Activated CD4-positive, alpha-beta T cell treated with anti-CD3 and anti-CD28 coated beads for 36 hours (primary cell): ENCODE data around the gene PTAFR. TPM values are rescaled to one million over a fixed set of nuclear protein-coding genes. Genes with fewer than 3 reads are reported as not detected.

Experiments
- ATAC-seq: fragments of 200-7000 bp; cut with Tn5 transposase; one replicate; pipeline ENCODE4 v1.10.0; 2021; ENCODE audit warnings: mild to moderate bottlenecking, moderate library complexity
- CTCF ChIA-PET: fragments of 350-600 bp; sonication (Branson Sonifier 250); formaldehyde crosslinking; loops from one replicate; lab custom pipeline; 2021; ENCODE audit warnings: antibody characterized with exemption; lab: Charles Lee
- POLR2A ChIA-PET: fragments of 350-600 bp; sonication (Branson Sonifier 250); formaldehyde crosslinking; loops from one replicate; lab custom pipeline; 2021; ENCODE audit warnings: antibody characterized with exemption, inconsistent platforms; lab: Charles Lee
- DNase-seq: peaks from one replicate; pipeline ENCODE4 v3.0.0-alpha.2; 2020
- H3K27ac Mint-ChIP-seq: one replicate; pipeline ENCODE4 v1.8.0; 2021; ENCODE audit warnings: mixed read lengths
- H3K27me3 Mint-ChIP-seq: one replicate; pipeline ENCODE4 v1.8.0; 2021; ENCODE audit warnings: mixed read lengths
- H3K36me3 Mint-ChIP-seq: one replicate; pipeline ENCODE4 v1.8.0; 2021; ENCODE audit warnings: low read depth, mixed read lengths
- H3K4me1 Mint-ChIP-seq: one replicate; pipeline ENCODE4 v1.8.0; 2021; ENCODE audit warnings: mixed read lengths
- H3K4me3 Mint-ChIP-seq: one replicate; pipeline ENCODE4 v1.8.0; 2021; ENCODE audit warnings: mild to moderate bottlenecking, moderate library complexity, mixed read lengths
- H3K9me3 Mint-ChIP-seq: one replicate; pipeline ENCODE4 v1.8.0; 2021; ENCODE audit warnings: low read depth, mixed read lengths
- intact Hi-C, 2 experiments: fragments of 100-400 bp; cut with DNase I in 1 of 2; cut with micrococcal nuclease in 1 of 2; formaldehyde crosslinking; loops; one replicate each; pipeline versions ENCODE4 v1.14.2 to v1.15.1; 2022 to 2024; cut with DNase I, micrococcal nuclease
- total RNA-seq, 2 experiments: library from RNA; stranded (reverse); gene quantifications; one replicate each; pipeline ENCODE4 v1.2.3, GENCODE V29; 2021

The PTAFR gene
- total RNA-seq, result under 1 TPM; 0.14 to 0.19 TPM

GRCh38 chr1:28176492-28177470, at the start of gene PTAFR:
Gene PTAFR, minus strand, starts transcription at chr1:28176690. Its CDS starts 25,669 bp downstream, at chr1:28151021.
- CTCF ChIA-PET, result interaction anchor here (0.6 to 1.3 kb wide), 2 partner anchors 10 to 16 kb away, joined by 3 read pairs; no protein-coding TSS in a partner anchor
- Mint-ChIP-seq H3K27ac (no peak within 1 kb of the TSS), H3K9me3 (no peaks in the 10 kb centered on the region), H3K4me1 (peaks cover 28% of the 10 kb centered on the region), H3K36me3 (no peaks in the 10 kb centered on the region), H3K27me3 (peaks cover 52% of the 10 kb centered on the region), H3K4me3 (no peak within 1 kb of the TSS)
- no peak for ATAC-seq
- intact Hi-C loops, result no loop called here
- POLR2A ChIA-PET, result interaction anchor here (0.6 kb wide), 1 partner anchor 21 kb away, joined by 6 read pairs; no protein-coding TSS in a partner anchor
- no peak for DNase-seq

- Mint-ChIP-seq H3K9me3 (no peaks in the 10 kb centered on the region), H3K36me3 (peaks cover 26% of the 10 kb centered on the region), H3K4me1 (peaks cover 5% of the 10 kb centered on the region), H3K27ac (no peak overlapping the region), H3K27me3 (no peaks in the 10 kb centered on the region), H3K4me3 (no peak overlapping the region)
- ChIA-PET CTCF (interaction anchor here (0.6 to 2.1 kb wide), 5 partner anchors 8 to 136 kb away, joined by 3 to 11 read pairs (median 3); partner anchors contain the start of genes ATP5IF1 and EYA3), POLR2A (interaction anchor here (0.7 kb wide), 1 partner anchor 1860 kb away, joined by 5 read pairs; no protein-coding TSS in a partner anchor)
- intact Hi-C loops, result no loop called here
- DNase-seq, result no peak
- no peak for ATAC-seq
Measured at GRCh38 chr1:28213315-28213714, 36.8 kb upstream of the PTAFR start.

- DNase-seq, result no peak
- intact Hi-C loops, result loop anchor here (1.0 to 10.0 kb wide), 5 partner anchors 118 to 351 kb away; no protein-coding TSS in a partner anchor
- no peaks in the 10 kb centered on the region for H3K27me3 Mint-ChIP-seq
- H3K36me3 Mint-ChIP-seq, result peaks cover 33% of the 10 kb centered on the region
- H3K27ac Mint-ChIP-seq, result no peak overlapping the region
- H3K9me3 Mint-ChIP-seq, result no peaks in the 10 kb centered on the region
- CTCF ChIA-PET, result interaction anchor here (0.6 to 3.1 kb wide), 26 partner anchors 11 to 1628 kb away, joined by 3 to 41 read pairs (median 4); partner anchors contain the start of gene EYA3
- POLR2A ChIA-PET, result interaction anchor here (0.8 kb wide), 1 partner anchor 118 kb away, joined by 3 read pairs; no protein-coding TSS in a partner anchor
- H3K4me1 Mint-ChIP-seq, result peaks cover 5% of the 10 kb centered on the region
- no peak for ATAC-seq
- H3K4me3 Mint-ChIP-seq, result no peak overlapping the region
Measured at GRCh38 chr1:28209700-28210099, 33.2 kb upstream of the PTAFR start.

GRCh38 chr1:28208818-28209441, 32.4 kb upstream of the PTAFR start:
- peak; percentile 87 for ATAC-seq
- peaks cover 40% of the 10 kb centered on the region for H3K36me3 Mint-ChIP-seq
- DNase-seq, result peak; percentile 79
- H3K27ac Mint-ChIP-seq, result no peak overlapping the region
- no peak overlapping the region for H3K4me3 Mint-ChIP-seq
- CTCF ChIA-PET, result interaction anchor here (0.6 to 3.1 kb wide), 32 partner anchors 9 to 1628 kb away, joined by 3 to 41 read pairs (median 4); partner anchors contain the start of genes EYA3 and SMPDL3B
- no peaks in the 10 kb centered on the region for H3K9me3 Mint-ChIP-seq
- peaks cover 5% of the 10 kb centered on the region for H3K4me1 Mint-ChIP-seq
- no peaks in the 10 kb centered on the region for H3K27me3 Mint-ChIP-seq
- intact Hi-C loops, result loop anchor here (1.0 to 10.0 kb wide), 5 partner anchors 118 to 351 kb away; no protein-coding TSS in a partner anchor
- POLR2A ChIA-PET, result interaction anchor here (0.8 kb wide), 1 partner anchor 118 kb away, joined by 3 read pairs; no protein-coding TSS in a partner anchor

GRCh38 chr1:28205243-28205642, 28.8 kb upstream of the PTAFR start:
- Mint-ChIP-seq H3K9me3 (no peaks in the 10 kb centered on the region), H3K36me3 (peaks cover 58% of the 10 kb centered on the region), H3K27me3 (no peaks in the 10 kb centered on the region), H3K4me3 (no peak overlapping the region), H3K27ac (no peak overlapping the region), H3K4me1 (peaks cover 13% of the 10 kb centered on the region)
- no peak for DNase-seq
- CTCF ChIA-PET, result interaction anchor here (1.2 to 2.4 kb wide), 2 partner anchors 8 to 114 kb away, joined by 3 to 11 read pairs; no protein-coding TSS in a partner anchor
- POLR2A ChIA-PET, result no interaction called here
- intact Hi-C loops, result loop anchor here in 1 of 2 experiments (10.0 kb wide), 1 partner anchor 230 kb away; no protein-coding TSS in a partner anchor
- ATAC-seq, result no peak

GRCh38 chr1:28200234-28200873, 23.9 kb upstream of the PTAFR start:
- ChIA-PET CTCF (interaction anchor here (1.1 to 2.2 kb wide), 3 partner anchors 113 to 157 kb away, joined by 3 to 13 read pairs (median 3); partner anchors contain the start of gene EYA3), POLR2A (interaction anchor here (1.1 to 1.6 kb wide), 3 partner anchors 28 to 112 kb away, joined by 3 to 6 read pairs (median 4); partner anchors contain the start of gene EYA3)
- peak overlapping the region; percentile 37 for H3K4me3 Mint-ChIP-seq
- DNase-seq, result no peak
- no peak for ATAC-seq
- H3K36me3 Mint-ChIP-seq, result peaks cover 73% of the 10 kb centered on the region
- H3K27ac Mint-ChIP-seq, result peak overlapping the region; percentile 83
- intact Hi-C loops, result loop anchor here (1.0 to 10.0 kb wide), 8 partner anchors 31 to 528 kb away; partner anchors contain the start of genes EYA3 (in 1 of the 2) and IFI6 (in 1 of the 2)
- H3K4me1 Mint-ChIP-seq, result peaks cover 47% of the 10 kb centered on the region
- H3K27me3 Mint-ChIP-seq, result no peaks in the 10 kb centered on the region
- H3K9me3 Mint-ChIP-seq, result peaks cover 9% of the 10 kb centered on the region

GRCh38 chr1:28199328-28200233, 23.1 kb upstream of the PTAFR start:
- Mint-ChIP-seq H3K27me3 (no peaks in the 10 kb centered on the region), H3K36me3 (peaks cover 68% of the 10 kb centered on the region), H3K4me3 (peak overlapping the region; percentile 37), H3K4me1 (peaks cover 47% of the 10 kb centered on the region), H3K9me3 (peaks cover 9% of the 10 kb centered on the region), H3K27ac (peak overlapping the region; percentile 89)
- peak; percentile 92 for ATAC-seq
- intact Hi-C loops, result loop anchor here (1.0 to 10.0 kb wide), 8 partner anchors 30 to 527 kb away; partner anchors contain the start of genes EYA3 (in 1 of the 2) and IFI6 (in 1 of the 2)
- CTCF ChIA-PET, result interaction anchor here (1.0 to 2.2 kb wide), 4 partner anchors 94 to 156 kb away, joined by 3 to 13 read pairs (median 3); partner anchors contain the start of gene EYA3
- POLR2A ChIA-PET, result interaction anchor here (1.1 to 1.6 kb wide), 3 partner anchors 27 to 111 kb away, joined by 3 to 6 read pairs (median 4); partner anchors contain the start of gene EYA3
- peak; percentile 84 for DNase-seq

- Mint-ChIP-seq H3K27ac (peak overlapping the region; percentile 56), H3K4me3 (no peak overlapping the region), H3K9me3 (peaks cover 9% of the 10 kb centered on the region), H3K36me3 (peaks cover 52% of the 10 kb centered on the region), H3K4me1 (peaks cover 47% of the 10 kb centered on the region), H3K27me3 (no peaks in the 10 kb centered on the region)
- ChIA-PET CTCF (interaction anchor here (0.6 to 1.0 kb wide), 2 partner anchors 96 to 319 kb away, joined by 3 read pairs; no protein-coding TSS in a partner anchor), POLR2A (interaction anchor here (0.7 kb wide), 1 partner anchor 230 kb away, joined by 4 read pairs; no protein-coding TSS in a partner anchor)
- no peak for ATAC-seq
- intact Hi-C loops, result no loop called here
- no peak for DNase-seq
Measured at GRCh38 chr1:28197682-28198415, 21.4 kb upstream of the PTAFR start.

GRCh38 chr1:28196330-28196729, 19.8 kb upstream of the PTAFR start:
- ChIA-PET POLR2A (no interaction called here), CTCF (interaction anchor here (0.7 to 1.1 kb wide), 3 partner anchors 13 to 82 kb away, joined by 3 read pairs; no protein-coding TSS in a partner anchor)
- DNase-seq (no peak), ATAC-seq (no peak)
- Mint-ChIP-seq H3K4me3 (no peak overlapping the region), H3K4me1 (peaks cover 47% of the 10 kb centered on the region), H3K27ac (no peak overlapping the region), H3K27me3 (no peaks in the 10 kb centered on the region), H3K9me3 (peaks cover 9% of the 10 kb centered on the region), H3K36me3 (peaks cover 42% of the 10 kb centered on the region)
- intact Hi-C loops, result no loop called here
